GM21737 (cell line): ENCODE measurements around the gene BIRC6.
"Not testable (repeated sequence)": the region's sequence is repeated elsewhere in the genome, so short reads cannot be mapped to it uniquely, and the experiment has no call there.

ENCODE experiments used
- ATAC-seq: cut with Tn5 transposase; IDR thresholded peaks from one replicate; pipeline ENCODE4 v1.9.1; 2021; ENCODE audit warnings: mild to moderate bottlenecking, moderate library complexity; ENCODE audit not compliant: unreplicated experiment

BIRC6 gene

GRCh38 chr2:32370942-32371341, 14.1 kb downstream of the BIRC6 start:
- ATAC-seq = not testable (repeated sequence)

GRCh38 chr2:32372519-32373182, 15.8 kb downstream of the BIRC6 start:
- ATAC-seq = no peak

- no peak for ATAC-seq
Measured at GRCh38 chr2:32375228-32375892, 18.5 kb downstream of the BIRC6 start.

GRCh38 chr2:32376756-32377155, 19.9 kb downstream of the BIRC6 start:
- no peak for ATAC-seq

- no peak for ATAC-seq
Measured at GRCh38 chr2:32377928-32378327, 21.1 kb downstream of the BIRC6 start.

GRCh38 chr2:32379352-32379751, 22.5 kb downstream of the BIRC6 start:
- no peak for ATAC-seq

GRCh38 chr2:32383858-32384257, 27.0 kb downstream of the BIRC6 start:
- ATAC-seq = no peak

- no peak for ATAC-seq
Measured at GRCh38 chr2:32384529-32384928, 27.7 kb downstream of the BIRC6 start.

GRCh38 chr2:32386739-32387138, 29.9 kb downstream of the BIRC6 start:
- no peak for ATAC-seq

GRCh38 chr2:32399221-32399620, 42.4 kb downstream of the BIRC6 start:
- no peak for ATAC-seq

- no peak for ATAC-seq
Measured at GRCh38 chr2:32402091-32402490, 45.3 kb downstream of the BIRC6 start.

- ATAC-seq = no peak
Measured at GRCh38 chr2:32403782-32404181, 47.0 kb downstream of the BIRC6 start.

GRCh38 chr2:32404691-32405090, 47.9 kb downstream of the BIRC6 start:
- no peak for ATAC-seq

- no peak for ATAC-seq
Measured at GRCh38 chr2:32416519-32416918, 59.7 kb downstream of the BIRC6 start.

GRCh38 chr2:32417659-32418058, 60.8 kb downstream of the BIRC6 start:
- ATAC-seq = no peak

- no peak for ATAC-seq
Measured at GRCh38 chr2:32418778-32419177, 62.0 kb downstream of the BIRC6 start.

GRCh38 chr2:32422133-32422532, 65.3 kb downstream of the BIRC6 start:
- no peak for ATAC-seq

GRCh38 chr2:32423536-32423935, 66.7 kb downstream of the BIRC6 start:
- ATAC-seq = no peak

GRCh38 chr2:32424739-32425138, 67.9 kb downstream of the BIRC6 start:
- no peak for ATAC-seq

GRCh38 chr2:32425719-32426141, 68.9 kb downstream of the BIRC6 start:
- no peak for ATAC-seq

GRCh38 chr2:32427672-32428610, 71.1 kb downstream of the BIRC6 start:
- no peak for ATAC-seq

GRCh38 chr2:32430804-32431203, 74.0 kb downstream of the BIRC6 start:
- no peak for ATAC-seq
